Subcutaneous preadipocyte (primary cell): ENCODE data around the gene MYO6. TPM values are rescaled to one million over a fixed set of nuclear protein-coding genes. Genes with fewer than 3 reads are reported as not detected.

ENCODE experiments used
- small RNA-seq: library from RNA; depleted of rRNA; stranded (forward); fragments of <200 nt; gene quantifications from one replicate; pipeline ENCODE3, GENCODE V24; 2012
- total RNA-seq: library from RNA; depleted of rRNA; stranded (reverse); fragments of >200 nt; gene quantifications from 2 replicates; pipeline ENCODE4 v1.2.3, GENCODE V29; 2012

Gene MYO6
- 7.0 and 8.6 TPM in 2 replicates for total RNA-seq

DNA sequence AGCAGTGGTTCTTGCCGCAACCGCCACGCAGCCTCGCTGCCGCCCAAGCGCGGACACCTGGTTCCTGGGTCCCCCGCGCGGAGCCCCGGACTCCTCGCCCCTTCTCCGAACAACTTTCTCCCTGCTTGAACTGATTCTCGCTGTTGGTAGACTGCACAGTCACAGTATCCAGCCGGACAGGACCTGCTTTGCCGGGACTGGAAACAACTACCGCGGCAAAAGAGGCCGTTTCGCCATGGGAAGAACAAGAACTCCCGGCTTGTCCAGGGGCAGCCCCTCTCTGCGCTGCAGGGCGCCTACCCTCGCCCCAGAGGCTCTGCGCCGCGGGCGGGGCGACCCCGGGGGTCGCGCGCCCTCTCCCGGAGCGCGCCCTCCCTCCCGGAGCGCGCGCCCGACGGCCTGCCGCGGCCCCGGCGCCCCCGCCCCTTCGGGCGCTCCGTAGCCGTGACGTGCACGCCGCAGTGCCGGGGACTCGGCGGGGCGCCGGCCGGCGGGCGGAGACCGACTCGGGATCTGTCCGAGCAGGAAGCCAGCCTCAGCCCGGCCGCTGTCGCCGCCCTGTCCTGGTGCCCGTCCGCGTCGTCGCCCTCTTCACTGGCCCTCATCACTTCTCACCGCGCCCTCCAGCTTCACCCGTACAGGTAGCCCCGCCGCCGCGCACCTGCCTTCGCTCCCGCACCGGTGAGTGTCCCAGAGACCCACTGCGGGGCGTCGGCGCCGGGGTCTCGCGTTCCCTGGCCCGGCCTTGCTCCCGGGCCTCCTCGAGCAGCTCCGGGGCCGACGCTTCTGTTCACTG, at the start of gene MYO6:
Gene MYO6 (plus strand): TSS at position 497 of the 796 bp plus-strand sequence. CDS start 68,309 bp downstream, outside the sequence.

Small RNAs within 50 kb of the gene (small RNA-seq; reads per million reads assigned to genes)
- not detected for gene RF00019
- gene RNA5SP209, result 0.08 reads per million
- not detected for gene RNU6-155P

Other genes with a start within 250 kb of the MYO6 start
- 65.4 and 75.9 TPM in 2 replicates for gene SENP6, start 147.4 kb upstream of the MYO6 start, total RNA-seq